Measurements from ENCODE around the gene RNF41.
"Not testable (repeated sequence)": the region's sequence is repeated elsewhere in the genome, so short reads cannot be mapped to it uniquely, and the experiment has no call there.

Gene RNF41

GRCh38 chr12:56221757-56222530 is at the start of gene RNF41:
Gene RNF41 (minus strand): TSS chr12:56221922. CDS start chr12:56214047, 7,875 bp downstream.
- DNase-seq (ENCODE audit: low read depth in 2 of 3, low spot score in 2 of 3), result peak; percentile 76 to 84 (median 84)

GRCh38 chr12:56271031-56271430 is 49.3 kb upstream of the RNF41 start:
- DNase-seq (ENCODE audit: low read depth in 2 of 3, low spot score in 2 of 3), result no peak

GRCh38 chr12:56267443-56268071 is 45.8 kb upstream of the RNF41 start:
- DNase-seq (ENCODE audit: low read depth in 2 of 3, low spot score in 2 of 3), result peak in 1 of 3 experiments; percentile 6

- DNase-seq (ENCODE audit: low read depth in 2 of 3, low spot score in 2 of 3), result peak; percentile 63 to 81 (median 70)
These were observed 45.1 kb upstream of the RNF41 start, which contains the start of gene COQ10A for GRCh38 chr12:56266693-56267442. Gene COQ10A (plus strand): TSS chr12:56266942. CDS start chr12:56267119, 177 bp downstream.

- not testable (repeated sequence) for DNase-seq (ENCODE audit: low read depth in 2 of 3, low spot score in 2 of 3)
These were observed 44.5 kb upstream of the RNF41 start for GRCh38 chr12:56266068-56266692.

GRCh38 chr12:56262955-56263354 is 41.2 kb upstream of the RNF41 start:
- not testable (repeated sequence) for DNase-seq (ENCODE audit: low read depth in 2 of 3, low spot score in 2 of 3)

- no peak for DNase-seq (ENCODE audit: low read depth in 2 of 3, low spot score in 2 of 3)
These were observed 39.9 kb upstream of the RNF41 start for GRCh38 chr12:56261503-56262232.

GRCh38 chr12:56260921-56261320 is 39.2 kb upstream of the RNF41 start:
- no peak for DNase-seq (ENCODE audit: low read depth in 2 of 3, low spot score in 2 of 3)

- no peak for DNase-seq (ENCODE audit: low read depth in 2 of 3, low spot score in 2 of 3)
These were observed 38.7 kb upstream of the RNF41 start for GRCh38 chr12:56260380-56260779.

GRCh38 chr12:56258820-56259183 is 37.1 kb upstream of the RNF41 start:
- DNase-seq (ENCODE audit: low read depth in 2 of 3, low spot score in 2 of 3), result no peak

GRCh38 chr12:56258068-56258819 is 36.5 kb upstream of the RNF41 start, which contains the start of gene ANKRD52:
Gene ANKRD52 (minus strand): TSS chr12:56258384. CDS start chr12:56258269, 115 bp downstream.
- DNase-seq (ENCODE audit: low read depth in 2 of 3, low spot score in 2 of 3), result peak; percentile 47 to 63 (median 63)

GRCh38 chr12:56257491-56258067 is 35.9 kb upstream of the RNF41 start:
- no peak for DNase-seq (ENCODE audit: low read depth in 2 of 3, low spot score in 2 of 3)

- no peak for DNase-seq (ENCODE audit: low read depth in 2 of 3, low spot score in 2 of 3)
These were observed 35.3 kb upstream of the RNF41 start for GRCh38 chr12:56257071-56257470.

GRCh38 chr12:56256326-56256960 is 34.7 kb upstream of the RNF41 start:
- no peak for DNase-seq (ENCODE audit: low read depth in 2 of 3, low spot score in 2 of 3)

GRCh38 chr12:56255671-56256070 is 33.9 kb upstream of the RNF41 start:
- no peak for DNase-seq (ENCODE audit: low read depth in 2 of 3, low spot score in 2 of 3)

- DNase-seq (ENCODE audit: low read depth in 2 of 3, low spot score in 2 of 3), result no peak
These were observed 31.4 kb upstream of the RNF41 start for GRCh38 chr12:56253091-56253490.

- DNase-seq (ENCODE audit: low read depth in 2 of 3, low spot score in 2 of 3), result no peak
These were observed 30.9 kb upstream of the RNF41 start for GRCh38 chr12:56252649-56253048.

GRCh38 chr12:56248711-56249110 is 27.0 kb upstream of the RNF41 start:
- DNase-seq (ENCODE audit: low read depth in 2 of 3, low spot score in 2 of 3), result no peak

GRCh38 chr12:56247923-56248322 is 26.2 kb upstream of the RNF41 start:
- DNase-seq (ENCODE audit: low read depth in 2 of 3, low spot score in 2 of 3), result no peak

Measured in activated CD8-positive, alpha-beta memory T cell treated with anti-CD3 and anti-CD28 coated beads for 48 hours (primary cell).